ENCODE results near the gene ITGB7.

GRCh38 chr12:53218551-53219291 is 11.7 kb upstream of the ITGB7 start:
- TF ChIP-seq POLR2A (IDR thresholded peaks at IDR 0.05; ENCODE audit: low read depth, low read length) (no peak), POLR2AphosphoS5 (IDR thresholded peaks at IDR 0.05; ENCODE audit: low read depth, low read length) (no peak)

Data from GM12891 (cell line).